ACC112 (cell line): Measurements from ENCODE around the gene YY1.

ENCODE experiments used
- H2AFZ ChIP-seq: fragments of 200-600 bp; sonication (generic); one replicate; pipeline ENCODE4 v1.6.0; 2017; ENCODE audit warnings: antibody characterized with exemption, low read length; ENCODE audit not compliant: unreplicated experiment
- H3K27ac ChIP-seq: fragments of 200-600 bp; sonication (generic); 2 replicates; pipeline ENCODE4 v1.5.1; 2014; ENCODE audit warnings: low read depth, mild to moderate bottlenecking, antibody characterized with exemption, low read length, moderate library complexity
- H3K27me3 ChIP-seq: fragments of 200-600 bp; sonication (generic); 2 replicates; pipeline ENCODE4 v1.6.1; 2014; ENCODE audit warnings: mild to moderate bottlenecking, antibody characterized with exemption, low read length, moderate library complexity, mixed read lengths; ENCODE audit not compliant: insufficient read depth
- H3K36me3 ChIP-seq: fragments of 200-600 bp; sonication (generic); 2 replicates; pipeline ENCODE4 v1.6.1; 2016; ENCODE audit warnings: mild to moderate bottlenecking, antibody characterized with exemption, low read length, moderate library complexity, mixed read lengths; ENCODE audit not compliant: insufficient read depth
- H3K4me1 ChIP-seq: fragments of 200-600 bp; sonication (generic); one replicate; pipeline ENCODE4 v1.6.1; 2016; ENCODE audit warnings: low read length, mixed read lengths; ENCODE audit not compliant: insufficient read depth, unreplicated experiment, control insufficient read depth
- H3K4me3 ChIP-seq: fragments of 200-600 bp; sonication (generic); 2 replicates; pipeline ENCODE4 v1.5.1; 2014; ENCODE audit warnings: mild to moderate bottlenecking, low read depth, low read length
- H3K79me2 ChIP-seq: fragments of 200-600 bp; sonication (generic); one replicate; pipeline ENCODE4 v1.6.0; 2016; ENCODE audit warnings: low read length; ENCODE audit not compliant: control insufficient read depth, unreplicated experiment, insufficient read depth

YY1 gene

GRCh38 chr14:100213956-100214769 lies 24.8 kb upstream of the YY1 start:
- Histone ChIP-seq H3K36me3 (no peaks in the 10 kb centered on the region), H3K79me2 (no peaks in the 10 kb centered on the region), H3K4me3 (peak overlapping the region; percentile 95), H3K27me3 (no peaks in the 10 kb centered on the region), H3K4me1 (no peaks in the 10 kb centered on the region), H2AFZ (peak overlapping the region; percentile 94), H3K27ac (peak overlapping the region; percentile 59; the same call in 1 of the 2 replicates)

GRCh38 chr14:100214770-100215083 lies 24.2 kb upstream of the YY1 start:
- H3K27ac ChIP-seq = no peak overlapping the region
- H3K4me3 ChIP-seq = peak overlapping the region; percentile 95
- no peaks in the 10 kb centered on the region for H3K27me3 ChIP-seq
- H3K79me2 ChIP-seq = no peaks in the 10 kb centered on the region
- H2AFZ ChIP-seq = peak overlapping the region; percentile 39
- H3K36me3 ChIP-seq = no peaks in the 10 kb centered on the region
- no peaks in the 10 kb centered on the region for H3K4me1 ChIP-seq

- Histone ChIP-seq H2AFZ (no peak overlapping the region), H3K4me3 (no peak overlapping the region), H3K79me2 (no peaks in the 10 kb centered on the region), H3K27ac (no peak overlapping the region), H3K36me3 (no peaks in the 10 kb centered on the region), H3K27me3 (no peaks in the 10 kb centered on the region), H3K4me1 (no peaks in the 10 kb centered on the region)
Measured at GRCh38 chr14:100215330-100215885, 23.5 kb upstream of the YY1 start.

GRCh38 chr14:100219126-100219785 lies 19.7 kb upstream of the YY1 start:
- H3K4me3 ChIP-seq = no peak overlapping the region
- H3K4me1 ChIP-seq = peaks cover 9% of the 10 kb centered on the region
- H3K27ac ChIP-seq = no peak overlapping the region
- H3K36me3 ChIP-seq = no peaks in the 10 kb centered on the region
- no peaks in the 10 kb centered on the region for H3K27me3 ChIP-seq
- peaks cover 10% of the 10 kb centered on the region for H3K79me2 ChIP-seq
- H2AFZ ChIP-seq = no peak overlapping the region

GRCh38 chr14:100221533-100222223 lies 17.3 kb upstream of the YY1 start:
- no peaks in the 10 kb centered on the region for H3K36me3 ChIP-seq
- peak overlapping the region; percentile 82 for H3K4me3 ChIP-seq
- H2AFZ ChIP-seq = peak overlapping the region; percentile 77
- H3K4me1 ChIP-seq = peaks cover 9% of the 10 kb centered on the region
- no peaks in the 10 kb centered on the region for H3K27me3 ChIP-seq
- H3K27ac ChIP-seq = 0 out of 2 replicates have a peak overlapping the region, but pooled peaks have one; percentile 1
- H3K79me2 ChIP-seq = peaks cover 10% of the 10 kb centered on the region

GRCh38 chr14:100222224-100223093 lies 16.5 kb upstream of the YY1 start:
- Histone ChIP-seq H3K27ac (no peak overlapping the region), H3K79me2 (peaks cover 13% of the 10 kb centered on the region)

GRCh38 chr14:100223332-100224201 lies 15.4 kb upstream of the YY1 start:
- Histone ChIP-seq H3K79me2 (peaks cover 14% of the 10 kb centered on the region), H3K27me3 (no peaks in the 10 kb centered on the region), H2AFZ (no peak overlapping the region), H3K36me3 (no peaks in the 10 kb centered on the region), H3K27ac (no peak overlapping the region), H3K4me3 (no peak overlapping the region), H3K4me1 (peaks cover 9% of the 10 kb centered on the region)

More at GRCh38 chr14:100222224-100223093, 16.5 kb upstream of the YY1 start:
- H2AFZ ChIP-seq = peak overlapping the region; percentile 77
- H3K4me1 ChIP-seq = peaks cover 9% of the 10 kb centered on the region
- H3K4me3 ChIP-seq = peak overlapping the region; percentile 82
- H3K36me3 ChIP-seq = no peaks in the 10 kb centered on the region
- no peaks in the 10 kb centered on the region for H3K27me3 ChIP-seq

- peaks cover 22% of the 10 kb centered on the region for H3K79me2 ChIP-seq
- no peak overlapping the region for H3K4me3 ChIP-seq
- no peak overlapping the region for H3K27ac ChIP-seq
- H3K36me3 ChIP-seq = no peaks in the 10 kb centered on the region
- peaks cover 9% of the 10 kb centered on the region for H3K4me1 ChIP-seq
- H3K27me3 ChIP-seq = no peaks in the 10 kb centered on the region
- no peak overlapping the region for H2AFZ ChIP-seq
Measured at GRCh38 chr14:100224229-100224866, 14.6 kb upstream of the YY1 start.

GRCh38 chr14:100225169-100225568 lies 13.8 kb upstream of the YY1 start:
- no peak overlapping the region for H3K27ac ChIP-seq
- H3K4me3 ChIP-seq = no peak overlapping the region
- peaks cover 9% of the 10 kb centered on the region for H3K4me1 ChIP-seq
- peaks cover 28% of the 10 kb centered on the region for H3K79me2 ChIP-seq
- no peaks in the 10 kb centered on the region for H3K27me3 ChIP-seq
- H2AFZ ChIP-seq = no peak overlapping the region
- H3K36me3 ChIP-seq = no peaks in the 10 kb centered on the region
